ENCODE data around the gene SLC38A6. TPM values are rescaled to one million over a fixed set of nuclear protein-coding genes. Genes with fewer than 3 reads are reported as not detected.

The SLC38A6 gene
- total RNA-seq, 1 donor from 2014 or later, result 16.1 TPM

GRCh38 chr14:61031026-61031425, 50.0 kb downstream of the SLC38A6 start:
- FAIRE-seq, result no peak
- no peaks in the 10 kb centered on the region for H3K36me3 ChIP-seq (ENCODE audit: control insufficient read depth, insufficient read depth, low read length)
- H3K27me3 ChIP-seq (ENCODE audit: control insufficient read depth, insufficient read depth, low read length), result no peaks in the 10 kb centered on the region
- DNase-seq (ENCODE audit: low read depth), result no peak
- no peak overlapping the region for H3K4me3 ChIP-seq (ENCODE audit: low read depth, low read length)
- TF ChIP-seq CTCF (IDR thresholded peaks at IDR 0.05; ENCODE audit: insufficient read depth, low read length, severe bottlenecking), result no peak

DNA sequence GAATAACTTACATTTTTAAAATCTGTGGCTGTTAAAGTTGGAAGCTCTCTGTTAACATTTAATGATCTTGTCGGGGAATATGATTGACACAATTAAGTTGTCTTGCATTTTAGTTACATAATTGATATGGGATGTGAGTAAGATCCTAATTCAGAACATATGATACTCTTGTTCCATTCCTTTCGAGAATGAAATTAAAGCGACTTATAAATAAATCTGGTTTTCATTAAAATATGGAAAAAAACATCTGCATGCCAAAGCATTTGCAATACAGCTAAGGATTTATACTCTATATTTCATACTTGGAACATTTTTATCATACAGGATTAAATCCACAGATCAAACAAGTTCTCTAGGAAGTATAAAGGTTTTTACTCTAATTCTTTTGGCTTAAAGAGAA, 52.0 kb downstream of the SLC38A6 start:
- no peaks in the 10 kb centered on the region for H3K36me3 ChIP-seq (ENCODE audit: control insufficient read depth, insufficient read depth, low read length)
- H3K27me3 ChIP-seq (ENCODE audit: control insufficient read depth, insufficient read depth, low read length), result no peaks in the 10 kb centered on the region
- no peak for FAIRE-seq
- TF ChIP-seq CTCF (IDR thresholded peaks at IDR 0.05; ENCODE audit: insufficient read depth, low read length, severe bottlenecking), result no peak
- DNase-seq (ENCODE audit: low read depth), result no peak
- no peak overlapping the region for H3K4me3 ChIP-seq (ENCODE audit: low read depth, low read length)

DNA sequence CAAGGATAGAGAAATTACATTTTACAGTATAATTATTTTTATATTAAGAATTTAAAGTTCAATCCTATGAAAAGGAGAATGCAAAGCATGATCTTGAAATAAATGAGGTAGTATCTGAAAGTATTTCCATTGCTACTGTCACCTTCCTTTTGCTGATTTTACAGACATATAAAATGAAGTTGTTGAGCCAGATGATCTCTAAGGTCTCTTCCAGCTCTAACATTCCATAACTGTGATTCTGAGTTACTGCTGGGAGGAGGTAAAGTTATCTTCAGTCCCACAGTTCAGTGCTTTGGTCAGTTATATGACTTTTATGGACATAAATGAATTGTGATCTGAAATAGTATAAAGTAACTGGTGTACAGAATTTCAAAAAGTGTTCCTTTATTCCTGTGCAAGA, 52.8 kb downstream of the SLC38A6 start:
- Histone ChIP-seq H3K4me3 (ENCODE audit: low read depth, low read length) (no peak overlapping the region), H3K36me3 (ENCODE audit: control insufficient read depth, insufficient read depth, low read length) (no peaks in the 10 kb centered on the region), H3K27me3 (ENCODE audit: control insufficient read depth, insufficient read depth, low read length) (no peaks in the 10 kb centered on the region)
- TF ChIP-seq CTCF (IDR thresholded peaks at IDR 0.05; ENCODE audit: insufficient read depth, low read length, severe bottlenecking), result no peak
- DNase-seq (ENCODE audit: low read depth), result peak; percentile 8
- no peak for FAIRE-seq

GRCh38 chr14:61034416-61035120, 53.5 kb downstream of the SLC38A6 start:
- DNase-seq (ENCODE audit: low read depth) (peak; percentile 26), FAIRE-seq (no peak)
- H3K4me3 ChIP-seq (ENCODE audit: low read depth, low read length), result no peak overlapping the region
- no peak for TF ChIP-seq CTCF (IDR thresholded peaks at IDR 0.05; ENCODE audit: insufficient read depth, low read length, severe bottlenecking)
- no peaks in the 10 kb centered on the region for H3K36me3 ChIP-seq (ENCODE audit: control insufficient read depth, insufficient read depth, low read length)
- no peaks in the 10 kb centered on the region for H3K27me3 ChIP-seq (ENCODE audit: control insufficient read depth, insufficient read depth, low read length)

DNA sequence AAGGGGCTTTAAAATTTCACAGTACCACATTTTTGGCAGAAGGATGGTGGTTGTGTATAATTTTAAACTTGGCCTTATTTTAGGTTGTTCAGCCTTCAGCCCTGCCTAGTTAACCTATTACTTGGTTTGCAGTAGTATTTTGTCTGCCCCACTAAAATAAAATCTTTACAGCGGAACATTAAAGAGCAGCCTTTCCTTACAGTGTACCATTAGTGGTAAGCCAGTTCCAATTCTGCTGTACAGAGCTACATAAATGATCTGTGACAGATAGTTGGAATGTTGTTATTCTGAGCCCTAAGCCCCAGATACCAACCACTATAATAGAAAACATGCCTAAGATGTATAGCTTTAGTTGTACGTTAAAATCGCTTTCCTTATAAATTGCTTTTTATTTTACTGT, 56.2 kb downstream of the SLC38A6 start:
- Histone ChIP-seq H3K27me3 (ENCODE audit: control insufficient read depth, insufficient read depth, low read length) (no peaks in the 10 kb centered on the region), H3K4me3 (ENCODE audit: low read depth, low read length) (no peak overlapping the region), H3K36me3 (ENCODE audit: control insufficient read depth, insufficient read depth, low read length) (no peaks in the 10 kb centered on the region)
- FAIRE-seq, result no peak
- DNase-seq (ENCODE audit: low read depth), result no peak
- no peak for TF ChIP-seq CTCF (IDR thresholded peaks at IDR 0.05; ENCODE audit: insufficient read depth, low read length, severe bottlenecking)

DNA sequence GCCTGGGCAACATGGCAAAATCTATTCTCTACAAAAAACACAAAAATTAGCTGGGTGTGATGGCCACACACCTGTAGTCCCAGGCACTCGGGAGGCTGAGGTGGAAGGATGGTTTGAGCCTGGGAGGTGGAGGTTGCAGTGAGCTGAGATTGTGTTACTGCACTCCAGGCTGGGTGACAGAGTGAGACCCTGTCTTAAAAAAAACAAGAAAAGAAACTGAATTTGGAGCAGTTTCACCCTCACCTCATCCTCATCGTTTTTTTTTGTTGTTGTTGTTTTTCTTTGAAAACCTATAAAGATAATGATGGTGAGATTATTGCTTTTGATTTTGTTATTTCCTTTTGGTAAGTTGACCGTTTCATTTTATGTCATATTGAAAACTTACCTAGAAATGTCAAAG, 60.7 kb downstream of the SLC38A6 start:
- no peak overlapping the region for H3K4me3 ChIP-seq (ENCODE audit: low read depth, low read length)
- no peak for TF ChIP-seq CTCF (IDR thresholded peaks at IDR 0.05; ENCODE audit: insufficient read depth, low read length, severe bottlenecking)
- no peak for FAIRE-seq
- no peaks in the 10 kb centered on the region for H3K36me3 ChIP-seq (ENCODE audit: control insufficient read depth, insufficient read depth, low read length)
- no peak for DNase-seq (ENCODE audit: low read depth)
- no peaks in the 10 kb centered on the region for H3K27me3 ChIP-seq (ENCODE audit: control insufficient read depth, insufficient read depth, low read length)
